NCI-H524 (cell line): Measurements from ENCODE around the gene RARB.

Source experiments
- DNase-seq, 2 experiments: peaks; one replicate each; lab custom pipeline; 2025; lab: John Stamatoyannopoulos, UW

The RARB gene

DNA sequence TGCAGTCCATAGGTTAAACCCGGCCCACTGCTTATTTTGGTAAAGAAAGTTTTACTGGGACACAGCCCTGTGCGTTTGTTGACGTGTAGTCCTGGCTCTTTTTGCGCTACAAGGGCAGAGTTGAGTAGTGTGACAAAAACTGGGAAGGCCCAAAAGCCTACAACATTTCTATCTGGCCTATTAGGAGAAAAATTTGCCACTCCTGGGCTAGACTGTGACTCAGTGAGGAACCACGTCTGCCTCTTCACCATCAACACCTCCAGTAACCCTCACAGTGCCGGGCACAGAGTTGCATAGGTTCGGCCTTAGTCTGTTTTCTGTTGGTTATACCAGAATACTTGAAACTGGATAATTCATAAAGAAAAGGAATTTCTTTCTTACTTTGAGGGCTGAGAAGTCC is 126.3 kb downstream of the RARB start:
- no peak for DNase-seq

DNA sequence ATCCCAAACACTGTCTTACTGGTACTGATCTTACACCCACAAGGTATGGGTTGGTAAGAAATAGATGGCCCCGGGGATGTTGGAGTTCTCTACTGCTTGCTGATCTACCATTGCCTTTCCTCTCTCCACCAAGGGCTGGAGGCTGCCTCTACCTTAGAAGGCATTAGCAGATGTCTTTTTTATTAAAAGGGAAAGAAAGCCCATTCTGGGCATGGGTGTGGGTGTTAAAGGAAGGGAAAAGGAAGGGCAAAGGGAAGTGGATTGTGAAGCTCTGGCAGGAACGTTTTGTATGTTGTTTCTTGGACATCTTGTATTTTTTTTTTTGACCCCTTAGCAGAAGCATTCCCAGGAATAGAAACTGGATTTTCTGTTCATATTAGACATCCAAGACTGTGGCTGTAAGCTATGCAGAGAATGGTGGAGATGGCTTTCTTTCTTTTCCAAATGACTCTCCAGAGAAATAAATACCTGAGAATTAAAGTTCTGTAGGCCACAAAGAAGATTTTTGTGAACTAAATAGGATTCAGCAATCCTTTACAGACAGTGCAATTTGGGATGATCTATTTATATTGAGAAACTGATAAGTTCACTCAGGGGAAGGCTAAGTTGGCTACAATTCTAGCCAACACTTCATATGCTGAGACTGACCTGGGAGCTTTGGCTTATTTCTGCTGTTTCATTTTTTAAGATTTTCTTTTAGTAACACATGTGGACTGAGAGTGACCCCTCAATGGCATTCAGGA is 127.8 kb downstream of the RARB start:
- DNase-seq: no peak

DNA sequence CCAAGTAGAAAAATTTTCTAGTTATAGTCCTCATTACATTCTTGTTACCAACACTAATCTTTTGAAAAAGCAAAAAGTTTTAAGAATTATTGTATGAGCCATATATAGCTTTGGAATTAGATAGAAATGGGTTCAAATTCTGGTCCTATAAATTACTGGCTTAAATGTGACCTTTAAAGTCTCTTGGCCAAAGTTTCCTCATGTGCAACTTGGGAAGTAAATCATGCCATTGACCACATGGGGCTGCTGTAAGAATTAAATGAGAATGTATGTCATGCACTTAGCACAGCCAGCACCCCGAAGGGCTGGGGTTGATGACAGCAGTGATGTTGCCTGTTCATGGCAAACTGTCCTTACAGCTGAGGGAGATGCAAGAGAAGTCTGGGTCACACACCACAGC is 128.4 kb downstream of the RARB start:
- no peak for DNase-seq

DNA sequence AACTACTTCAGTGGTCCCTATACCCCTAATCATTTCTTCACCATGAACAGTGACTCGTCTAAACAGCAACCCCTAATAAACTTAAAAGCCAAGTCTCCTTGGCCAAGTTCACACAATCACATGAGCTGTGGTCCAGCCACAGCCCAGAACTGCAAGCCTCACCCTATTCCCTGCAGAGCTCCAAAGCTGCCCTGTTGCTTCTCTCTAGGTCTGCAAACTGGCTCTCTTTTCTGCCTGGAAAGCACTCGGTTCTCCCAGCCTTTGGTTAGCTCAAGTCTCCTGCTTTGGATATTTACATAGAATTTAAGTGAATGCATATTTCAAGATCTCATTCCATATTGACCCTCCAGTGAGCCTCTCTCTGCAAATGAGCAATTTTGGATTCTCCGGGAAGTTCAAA is 129.6 kb downstream of the RARB start:
- no peak for DNase-seq

DNA sequence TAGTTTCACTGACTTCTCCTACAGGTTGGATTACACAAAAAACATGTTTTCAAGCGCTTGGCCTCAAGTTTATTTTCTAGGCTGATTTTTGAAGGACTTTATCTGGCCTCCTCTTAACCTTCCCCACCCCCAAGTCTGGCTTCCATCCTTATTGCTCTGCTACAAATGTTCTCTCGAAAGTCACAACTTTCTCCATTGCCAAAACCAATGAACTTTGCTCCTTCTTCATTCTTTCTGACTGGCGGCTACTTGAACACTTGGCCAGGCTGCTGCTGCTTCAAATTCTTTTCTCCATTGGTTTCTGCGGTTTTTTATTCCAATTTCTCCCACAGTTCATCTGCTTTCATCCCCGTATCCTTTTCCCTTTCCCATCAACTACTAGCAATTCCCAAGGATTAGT is 130.1 kb downstream of the RARB start:
- no peak for DNase-seq

DNA sequence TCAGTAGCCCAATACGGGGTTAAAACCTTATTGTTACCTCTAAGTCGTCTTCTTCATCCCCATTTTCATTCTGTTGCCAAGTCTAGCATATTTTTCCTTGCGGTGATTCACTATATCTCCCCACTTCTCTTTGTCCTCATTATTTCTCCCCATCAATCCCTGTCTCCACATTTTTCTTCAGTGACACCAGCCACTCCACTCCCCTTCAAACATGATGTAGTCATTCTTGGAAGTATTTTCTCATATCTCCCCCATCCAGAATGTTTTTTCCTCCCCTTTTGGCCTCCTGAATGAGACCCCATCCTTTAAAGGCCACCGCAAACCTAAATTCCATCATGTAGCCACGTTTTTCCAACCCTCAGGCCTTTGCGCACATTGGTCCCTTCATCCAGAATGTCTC is 130.7 kb downstream of the RARB start:
- no peak for DNase-seq

DNA sequence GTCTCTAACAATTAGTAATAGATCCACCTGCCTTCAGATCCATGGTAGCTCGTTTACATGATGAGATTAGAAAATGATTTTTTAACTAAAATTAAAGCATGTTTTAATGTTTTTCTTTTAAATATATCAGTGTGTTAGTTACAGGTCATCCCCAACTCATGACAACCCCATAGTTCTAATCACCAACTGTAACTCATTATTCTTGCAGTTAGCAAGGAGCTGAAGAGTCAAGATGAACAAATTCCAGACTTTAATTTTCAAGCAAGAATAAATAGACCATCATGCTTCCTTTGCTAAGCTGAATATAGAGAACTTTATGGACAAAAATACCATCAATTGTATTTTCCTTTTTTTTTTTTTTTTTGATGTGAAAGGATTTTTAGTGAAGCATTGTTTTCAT is 135.5 kb downstream of the RARB start:
- no peak for DNase-seq

DNA sequence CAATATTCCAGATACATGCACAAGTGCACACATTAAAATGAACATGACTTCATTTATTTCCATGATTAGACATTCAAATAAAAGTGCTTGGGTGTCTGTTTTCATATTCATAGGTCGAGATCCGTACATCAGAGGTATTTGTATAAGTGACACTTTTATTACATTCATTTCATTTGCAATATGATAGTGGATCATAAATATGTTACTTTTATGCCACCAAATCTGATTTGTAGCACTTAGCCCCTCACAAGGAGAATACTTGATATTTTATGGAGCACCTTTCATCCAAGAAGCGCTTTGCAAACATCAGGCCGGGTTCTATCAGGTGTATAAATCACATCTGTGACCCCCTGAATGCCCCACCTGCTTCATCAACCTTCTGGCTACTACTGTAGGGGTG is 136.0 kb downstream of the RARB start:
- no peak for DNase-seq

DNA sequence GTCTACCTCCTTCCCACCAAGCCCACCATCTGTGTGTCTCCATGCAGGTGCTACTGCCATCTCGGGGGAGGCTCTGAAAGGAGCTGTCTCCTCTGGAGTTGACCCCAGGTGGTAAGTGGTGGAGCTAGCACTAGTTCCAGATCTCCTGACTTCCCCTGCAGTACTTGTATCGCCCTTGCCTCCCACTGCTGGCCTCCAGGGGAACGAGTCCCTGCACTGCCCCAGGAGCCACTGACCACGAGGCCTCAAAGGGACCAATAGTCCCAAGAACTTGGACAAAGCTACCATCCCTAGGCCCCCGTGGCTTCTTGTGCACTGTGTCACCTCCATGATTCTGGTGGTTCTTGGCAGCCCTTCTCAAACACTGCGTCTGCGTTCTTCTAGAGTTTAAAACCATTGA is 137.7 kb downstream of the RARB start:
- no peak for DNase-seq

DNA sequence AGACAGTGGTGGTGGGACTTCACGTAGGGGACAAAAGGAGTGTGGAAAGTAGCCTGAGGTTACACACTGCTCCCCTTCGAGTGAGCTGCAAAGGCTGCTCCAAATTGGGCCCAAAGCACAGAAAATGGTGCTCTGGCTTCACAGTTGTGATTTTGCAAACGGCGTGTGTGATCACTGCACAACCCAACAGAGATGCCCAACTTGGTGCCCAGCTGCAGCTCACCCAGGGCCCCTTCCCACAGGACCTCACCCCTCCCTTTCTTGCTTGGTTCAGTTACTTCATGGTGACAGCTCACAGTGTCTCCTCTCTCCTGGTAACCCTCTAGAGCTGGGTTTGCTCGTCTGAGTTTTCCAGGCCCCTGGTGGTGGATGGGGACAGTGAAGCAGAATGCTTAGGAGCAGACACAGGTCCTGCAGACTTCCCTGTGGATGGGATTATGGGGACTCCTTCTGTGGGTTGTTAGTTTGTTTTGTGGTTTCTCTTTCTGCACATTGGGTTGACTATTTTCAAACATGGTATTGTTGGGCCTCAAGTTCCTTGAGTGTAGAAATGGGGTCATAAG is 138.4 kb downstream of the RARB start:
- no peak for DNase-seq

DNA sequence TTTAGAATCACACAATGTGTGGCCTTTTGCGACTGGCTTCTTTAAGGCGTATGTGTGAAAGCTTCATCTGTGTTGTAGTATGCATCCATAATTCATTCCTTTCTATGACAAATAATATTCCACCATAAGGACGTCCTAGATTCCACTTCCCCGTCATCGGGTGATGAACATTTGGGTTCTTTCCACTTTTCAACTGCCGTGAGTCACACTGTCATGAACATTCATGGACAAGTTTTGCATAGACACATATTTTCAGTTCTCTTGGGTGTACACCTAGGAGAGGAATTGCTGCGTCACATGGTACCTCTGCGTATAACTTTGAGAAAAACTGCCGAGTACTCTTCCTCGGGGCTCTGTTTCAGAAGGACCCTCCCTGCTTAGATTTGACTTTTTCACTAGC is 139.3 kb downstream of the RARB start:
- DNase-seq: no peak

DNA sequence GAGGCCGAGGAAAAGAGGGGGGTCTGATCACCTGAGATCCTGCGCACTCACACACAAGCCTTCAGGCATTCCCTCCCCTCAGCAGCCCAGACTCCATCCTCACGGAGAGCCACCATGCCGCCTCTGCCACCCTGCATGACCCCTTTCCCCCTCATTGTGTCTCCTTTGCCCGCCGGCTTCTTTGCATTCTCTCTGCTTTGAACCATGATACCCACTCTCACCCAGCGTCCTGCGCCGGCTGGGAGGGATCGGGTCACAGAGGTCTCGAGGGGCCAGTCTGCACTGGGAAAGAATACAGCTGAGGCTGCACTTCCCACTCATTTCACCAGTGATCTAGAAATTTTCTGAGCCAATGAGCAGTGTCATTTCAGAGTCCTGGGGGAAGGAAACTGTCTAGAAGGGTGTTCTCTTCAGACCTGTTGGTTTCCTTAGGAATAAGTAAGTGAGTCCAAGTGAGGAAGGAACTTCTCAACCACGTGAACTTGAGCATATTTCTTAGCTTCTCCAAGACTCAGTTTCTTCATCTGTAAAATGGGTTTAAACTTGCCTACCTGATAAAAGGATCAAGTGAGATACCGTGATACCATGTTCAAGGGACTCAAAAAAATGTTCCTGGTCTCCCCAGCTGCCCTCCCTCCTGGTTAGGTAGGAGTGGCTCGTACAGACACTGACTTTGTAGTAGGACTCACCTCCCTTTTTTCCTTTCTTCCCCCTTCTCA is 139.9 kb downstream of the RARB start:
- no peak for DNase-seq

DNA sequence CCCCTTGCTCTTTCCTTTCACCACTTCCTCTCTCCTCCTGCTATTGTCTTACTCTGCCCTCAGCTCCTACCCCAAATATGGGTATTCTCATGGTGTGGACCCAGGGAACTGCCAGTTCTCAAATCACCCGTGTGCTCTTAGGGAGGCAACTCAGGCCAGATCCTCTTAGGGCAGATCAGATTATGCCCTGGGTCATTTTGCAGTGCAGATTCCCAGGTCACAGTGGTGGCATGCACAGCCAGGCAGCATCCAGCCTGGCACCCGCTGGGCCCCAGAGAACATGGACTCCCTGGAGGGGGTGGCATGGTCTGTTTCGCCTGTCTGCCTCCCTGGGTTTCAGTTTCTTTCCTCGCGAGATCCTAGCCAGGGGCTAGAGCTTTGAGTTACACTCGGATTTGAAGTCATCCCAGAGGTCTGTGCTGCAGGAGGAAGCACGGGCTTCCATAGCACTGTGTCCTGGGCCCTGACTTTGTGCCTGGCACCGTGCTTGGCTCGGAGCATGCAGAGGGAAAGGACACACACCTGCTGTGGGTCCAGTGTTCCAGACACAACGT is 140.5 kb downstream of the RARB start:
- DNase-seq: no peak

DNA sequence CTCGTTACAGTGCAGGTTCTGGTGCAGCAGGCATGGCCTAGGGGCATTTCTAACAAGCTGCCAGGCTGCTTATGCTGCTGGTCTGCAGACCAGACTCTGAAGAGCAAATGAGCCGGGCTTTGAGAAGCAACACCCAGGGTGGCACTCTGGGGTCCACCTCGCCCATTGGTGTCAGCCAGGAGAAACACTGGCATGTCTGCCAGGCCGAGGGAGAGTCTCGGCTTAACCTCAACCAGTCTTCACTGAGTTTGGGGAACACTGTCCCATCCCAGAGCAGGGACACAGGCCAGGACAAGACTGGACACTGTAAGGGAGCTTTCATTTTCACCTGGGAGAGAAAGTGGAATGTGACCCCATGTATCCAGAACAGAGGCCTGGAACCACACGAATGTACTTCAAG is 143.2 kb downstream of the RARB start:
- no peak for DNase-seq

DNA sequence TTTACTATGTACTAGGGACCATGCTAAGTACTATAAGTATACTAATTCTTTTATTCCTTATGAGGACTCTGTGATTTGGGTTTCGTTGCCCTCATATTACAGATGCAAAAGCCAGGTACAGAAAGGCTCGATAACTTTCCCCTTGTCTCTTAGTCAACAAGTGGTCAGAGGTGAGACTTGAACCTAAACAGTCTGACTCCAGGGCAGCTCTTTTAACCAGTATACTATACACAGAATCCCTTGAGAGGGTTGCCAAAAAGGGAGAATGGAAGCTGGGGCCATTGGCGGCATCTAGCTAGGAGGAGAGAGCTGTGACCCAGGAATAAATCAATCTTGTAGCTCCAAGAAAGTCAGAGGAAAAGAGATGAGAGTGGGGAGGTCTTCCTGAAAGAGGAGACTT is 144.3 kb downstream of the RARB start:
- no peak for DNase-seq

DNA sequence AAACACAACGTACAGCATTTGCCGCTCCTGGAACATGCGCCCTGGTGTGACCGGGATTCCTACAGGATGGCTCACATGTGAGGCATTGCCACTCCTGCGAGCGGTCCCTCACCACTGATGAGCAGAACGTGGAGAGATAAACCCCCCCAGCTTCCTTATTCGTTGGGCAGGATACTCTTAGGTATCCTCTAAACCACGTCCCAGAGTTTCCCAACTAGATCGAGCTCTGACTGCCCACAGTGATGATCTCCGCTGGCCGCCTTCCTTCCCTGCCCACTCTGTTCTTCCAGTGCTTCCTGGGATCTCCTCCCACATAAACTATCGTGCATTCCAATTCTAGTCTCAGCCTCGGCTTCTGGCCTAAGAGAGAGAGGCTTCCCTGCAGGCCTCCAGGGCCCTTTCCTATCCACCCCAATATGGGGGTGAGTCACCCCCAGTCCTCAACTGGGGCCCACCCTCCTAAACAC is 144.9 kb downstream of the RARB start:
- no peak for DNase-seq

DNA sequence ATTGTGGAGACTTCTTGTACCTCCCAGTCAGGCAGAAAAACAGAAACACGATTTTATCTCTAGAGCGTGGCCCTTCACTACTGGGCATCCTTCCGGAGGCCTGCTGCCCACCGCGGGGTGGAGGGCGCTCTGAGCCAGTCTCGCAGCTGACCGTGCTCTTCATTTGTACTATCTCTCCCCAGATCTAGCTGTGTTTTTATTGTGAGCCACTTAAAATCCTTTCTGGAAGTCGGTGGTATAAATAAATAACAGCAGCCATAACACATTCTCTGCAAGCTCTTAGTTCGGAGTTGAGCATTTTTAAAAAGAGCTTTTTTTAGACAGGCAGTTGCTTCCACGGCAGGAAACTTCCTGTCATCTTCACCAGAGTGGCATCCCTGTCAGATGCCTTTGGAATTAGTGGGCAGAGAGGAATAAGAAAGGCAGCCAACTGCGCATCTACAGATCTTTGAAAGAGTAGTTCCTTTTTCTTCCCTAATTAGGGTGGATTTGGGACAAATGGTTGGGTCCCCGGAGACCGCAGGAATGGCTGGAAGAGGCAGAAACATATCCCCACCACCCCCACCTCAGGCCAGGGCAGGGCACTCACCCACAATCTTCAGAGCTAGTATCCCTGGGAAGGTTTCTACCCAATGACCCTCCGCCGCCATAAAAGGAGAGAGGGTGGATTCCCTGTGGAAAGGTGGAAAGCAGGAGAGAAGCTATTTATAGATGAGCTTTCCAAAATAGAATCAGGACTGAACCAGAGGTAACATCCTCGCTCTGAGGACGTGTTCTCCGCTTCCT is 145.5 kb downstream of the RARB start:
- DNase-seq: no peak

DNA sequence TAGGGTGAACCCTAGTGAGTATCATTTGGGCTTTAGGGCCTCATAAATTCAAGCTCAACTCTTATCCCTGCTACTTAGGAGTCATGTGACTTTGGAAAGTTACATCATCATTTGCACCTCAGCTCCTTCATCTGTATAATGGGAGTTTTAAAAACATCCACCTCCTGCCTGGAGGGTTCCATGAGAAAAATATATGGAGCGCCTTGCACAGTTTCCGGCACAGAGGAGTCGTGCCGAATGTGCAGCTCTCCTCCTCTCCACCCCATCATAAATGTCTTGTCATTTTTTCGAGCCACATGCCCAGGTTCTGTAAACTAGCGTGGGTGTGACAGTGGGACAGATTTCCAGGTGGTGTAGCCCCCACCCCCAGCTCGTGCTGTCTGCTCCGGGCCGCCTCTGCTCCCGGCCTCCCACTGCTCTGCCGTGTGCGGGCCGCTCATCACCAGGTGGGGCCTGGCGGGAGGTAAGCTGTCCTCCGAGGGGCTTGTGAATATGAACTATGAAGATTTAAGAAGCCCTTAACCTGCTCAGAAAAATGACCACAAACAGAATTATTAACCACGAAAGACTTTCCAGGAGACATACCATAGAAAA is 146.2 kb downstream of the RARB start:
- DNase-seq: no peak

DNA sequence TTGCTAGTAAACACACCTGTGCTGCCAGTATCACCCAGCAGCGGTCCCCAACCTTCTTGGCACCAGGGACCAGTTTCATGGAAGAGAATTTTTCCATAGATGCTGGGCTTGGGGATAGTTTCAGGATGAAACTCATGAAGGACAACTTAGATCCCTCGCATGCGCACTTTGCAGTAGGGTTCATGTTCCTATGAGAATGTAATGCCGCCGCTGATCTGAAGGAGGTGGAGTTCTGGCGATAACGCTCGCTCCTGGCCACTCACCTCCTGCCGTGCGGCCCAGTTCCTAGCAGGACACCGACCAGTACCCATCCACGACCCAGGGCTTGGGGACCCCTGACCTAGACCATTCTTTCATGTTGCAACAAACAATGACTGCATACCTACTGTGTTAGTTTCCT is 146.9 kb downstream of the RARB start:
- DNase-seq: no peak

DNA sequence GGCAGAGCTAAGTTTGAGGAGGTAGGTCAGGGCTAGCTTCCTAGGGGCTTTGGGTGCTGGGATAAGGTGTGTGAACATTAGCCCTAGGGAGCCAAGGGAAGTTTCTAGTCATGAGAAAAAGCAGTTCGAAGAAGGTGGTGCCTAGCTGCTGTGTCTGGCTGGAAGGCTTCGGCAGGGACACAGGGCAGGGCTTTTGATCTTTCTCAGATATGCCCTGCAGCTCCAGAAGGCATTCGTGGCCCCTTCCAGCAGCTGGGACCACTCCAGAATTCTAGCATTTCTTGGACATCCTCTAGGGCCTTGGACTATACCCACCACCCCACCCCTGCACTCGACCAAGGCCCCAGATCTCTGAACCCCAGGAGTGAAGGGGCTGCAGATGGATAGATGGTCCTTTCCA is 148.1 kb downstream of the RARB start:
- DNase-seq: no peak

DNA sequence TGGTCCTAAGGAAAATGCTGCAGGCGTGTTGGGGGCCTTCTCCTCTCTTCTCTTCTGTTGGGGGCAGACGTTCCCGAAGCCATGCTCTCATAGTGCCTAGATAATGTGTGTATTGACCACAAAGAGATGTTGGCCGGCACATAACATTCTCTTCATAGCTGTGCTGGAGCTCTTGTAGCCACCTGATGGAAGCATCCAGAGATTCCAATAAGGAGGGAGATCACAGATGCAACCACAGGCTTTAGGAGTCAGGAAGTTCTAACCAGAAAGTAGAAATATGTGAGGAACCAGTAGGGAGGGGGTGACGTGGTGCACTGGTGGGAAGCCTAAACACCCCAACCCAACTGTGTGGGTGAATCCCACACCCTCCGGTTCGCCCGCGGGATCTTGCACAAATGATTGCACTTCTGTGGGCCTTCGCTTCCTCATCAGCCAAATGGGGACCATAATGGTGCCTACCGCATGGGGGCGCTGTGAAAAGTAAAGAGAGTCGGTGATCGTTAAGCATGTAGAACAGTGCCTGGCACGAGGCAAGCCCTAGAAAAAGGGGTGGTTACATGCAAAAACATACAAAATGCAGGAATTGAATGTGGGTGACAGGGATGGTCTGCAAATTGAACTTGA is 148.9 kb downstream of the RARB start:
- DNase-seq: no peak
